Measurements from ENCODE around the gene ABCB8. TPM values are rescaled to one million over a fixed set of nuclear protein-coding genes. Genes with fewer than 3 reads are reported as not detected.

Gene ABCB8
- total and polyA plus RNA-seq, 4 donors, result 12.4 to 30.2 (median 22.5) TPM

DNA sequence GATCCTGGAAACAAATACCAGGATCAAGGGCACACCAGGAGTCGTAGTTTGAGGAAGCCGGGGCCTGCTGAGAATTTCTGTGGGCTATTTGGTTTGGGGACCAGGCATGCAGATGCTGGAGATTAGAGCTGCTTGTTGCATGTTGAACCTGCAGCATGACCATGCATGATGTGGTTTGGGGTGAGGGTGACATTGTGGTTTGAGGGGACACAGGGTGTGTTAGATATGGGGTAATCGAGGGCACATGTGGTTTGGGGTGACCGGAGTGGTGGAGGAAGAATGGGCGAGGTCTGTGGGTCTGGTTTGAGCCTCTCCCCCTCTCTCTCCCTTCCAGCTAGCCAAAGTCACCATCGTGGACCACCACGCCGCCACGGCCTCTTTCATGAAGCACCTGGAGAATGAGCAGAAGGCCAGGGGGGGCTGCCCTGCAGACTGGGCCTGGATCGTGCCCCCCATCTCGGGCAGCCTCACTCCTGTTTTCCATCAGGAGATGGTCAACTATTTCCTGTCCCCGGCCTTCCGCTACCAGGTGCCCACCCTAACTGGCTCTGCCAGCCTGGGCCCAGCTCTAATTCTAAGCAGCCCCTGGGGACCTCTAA, 27.3 kb upstream of the ABCB8 start:
- no peak for DNase-seq (ENCODE audit: low spot score)
- H3K27ac ChIP-seq (ENCODE audit: low read depth in 1 of 2, low read length in 2 of 2), result no peak overlapping the region
- no peaks in the 10 kb centered on the region for H3K9me3 ChIP-seq (ENCODE audit: control insufficient read depth in 4 of 4, low read length in 3 of 4)
- H3K4me3 ChIP-seq (ENCODE audit: low read depth in 1 of 3, low read length in 3 of 3), result no peak overlapping the region
- 89% methylated on average over 13 of the region's 13 CpGs for WGBS
- no peaks in the 10 kb centered on the region for H3K27me3 ChIP-seq (ENCODE audit: control insufficient read depth in 4 of 4, insufficient read depth in 4 of 4, low read length in 3 of 4)
- no peaks in the 10 kb centered on the region for H3K4me1 ChIP-seq (ENCODE audit: control insufficient read depth in 4 of 4, insufficient read depth in 4 of 4, low read length in 3 of 4)
- no peak overlapping the region for H3K9ac ChIP-seq (ENCODE audit: low read depth in 1 of 2, low read length in 2 of 2)
- TF ChIP-seq FOXA2 (IDR thresholded peaks at IDR 0.05) (no peak), SP1 (IDR thresholded peaks at IDR 0.05) (no peak), RXRA (IDR thresholded peaks at IDR 0.05) (no peak), JUND (IDR thresholded peaks at IDR 0.05) (no peak), HNF4G (IDR thresholded peaks at IDR 0.05) (no peak), RAD21 (IDR thresholded peaks at IDR 0.05) (no peak), HNF4A (conservative IDR thresholded peaks at IDR 0.05) (no peak), NR2F2 (IDR thresholded peaks at IDR 0.05) (no peak), FOXA1 (IDR thresholded peaks at IDR 0.05) (no peak), MAX (IDR thresholded peaks at IDR 0.05) (no peak), GABPA (IDR thresholded peaks at IDR 0.05 in 1 of 2, conservative IDR thresholded peaks at IDR 0.05 in 1 of 2) (no peak), ZBTB33 (IDR thresholded peaks at IDR 0.05) (no peak), TAF1 (conservative IDR thresholded peaks at IDR 0.05) (no peak)
- TF ChIP-seq, protein P1, sequence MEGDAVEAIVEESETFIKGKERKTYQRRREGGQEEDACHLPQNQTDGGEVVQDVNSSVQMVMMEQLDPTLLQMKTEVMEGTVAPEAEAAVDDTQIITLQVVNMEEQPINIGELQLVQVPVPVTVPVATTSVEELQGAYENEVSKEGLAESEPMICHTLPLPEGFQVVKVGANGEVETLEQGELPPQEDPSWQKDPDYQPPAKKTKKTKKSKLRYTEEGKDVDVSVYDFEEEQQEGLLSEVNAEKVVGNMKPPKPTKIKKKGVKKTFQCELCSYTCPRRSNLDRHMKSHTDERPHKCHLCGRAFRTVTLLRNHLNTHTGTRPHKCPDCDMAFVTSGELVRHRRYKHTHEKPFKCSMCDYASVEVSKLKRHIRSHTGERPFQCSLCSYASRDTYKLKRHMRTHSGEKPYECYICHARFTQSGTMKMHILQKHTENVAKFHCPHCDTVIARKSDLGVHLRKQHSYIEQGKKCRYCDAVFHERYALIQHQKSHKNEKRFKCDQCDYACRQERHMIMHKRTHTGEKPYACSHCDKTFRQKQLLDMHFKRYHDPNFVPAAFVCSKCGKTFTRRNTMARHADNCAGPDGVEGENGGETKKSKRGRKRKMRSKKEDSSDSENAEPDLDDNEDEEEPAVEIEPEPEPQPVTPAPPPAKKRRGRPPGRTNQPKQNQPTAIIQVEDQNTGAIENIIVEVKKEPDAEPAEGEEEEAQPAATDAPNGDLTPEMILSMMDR (IDR thresholded peaks at IDR 0.05; ENCODE audit: low read depth, low read length, missing input control), result no peak
- TF ChIP-seq, protein P2, sequence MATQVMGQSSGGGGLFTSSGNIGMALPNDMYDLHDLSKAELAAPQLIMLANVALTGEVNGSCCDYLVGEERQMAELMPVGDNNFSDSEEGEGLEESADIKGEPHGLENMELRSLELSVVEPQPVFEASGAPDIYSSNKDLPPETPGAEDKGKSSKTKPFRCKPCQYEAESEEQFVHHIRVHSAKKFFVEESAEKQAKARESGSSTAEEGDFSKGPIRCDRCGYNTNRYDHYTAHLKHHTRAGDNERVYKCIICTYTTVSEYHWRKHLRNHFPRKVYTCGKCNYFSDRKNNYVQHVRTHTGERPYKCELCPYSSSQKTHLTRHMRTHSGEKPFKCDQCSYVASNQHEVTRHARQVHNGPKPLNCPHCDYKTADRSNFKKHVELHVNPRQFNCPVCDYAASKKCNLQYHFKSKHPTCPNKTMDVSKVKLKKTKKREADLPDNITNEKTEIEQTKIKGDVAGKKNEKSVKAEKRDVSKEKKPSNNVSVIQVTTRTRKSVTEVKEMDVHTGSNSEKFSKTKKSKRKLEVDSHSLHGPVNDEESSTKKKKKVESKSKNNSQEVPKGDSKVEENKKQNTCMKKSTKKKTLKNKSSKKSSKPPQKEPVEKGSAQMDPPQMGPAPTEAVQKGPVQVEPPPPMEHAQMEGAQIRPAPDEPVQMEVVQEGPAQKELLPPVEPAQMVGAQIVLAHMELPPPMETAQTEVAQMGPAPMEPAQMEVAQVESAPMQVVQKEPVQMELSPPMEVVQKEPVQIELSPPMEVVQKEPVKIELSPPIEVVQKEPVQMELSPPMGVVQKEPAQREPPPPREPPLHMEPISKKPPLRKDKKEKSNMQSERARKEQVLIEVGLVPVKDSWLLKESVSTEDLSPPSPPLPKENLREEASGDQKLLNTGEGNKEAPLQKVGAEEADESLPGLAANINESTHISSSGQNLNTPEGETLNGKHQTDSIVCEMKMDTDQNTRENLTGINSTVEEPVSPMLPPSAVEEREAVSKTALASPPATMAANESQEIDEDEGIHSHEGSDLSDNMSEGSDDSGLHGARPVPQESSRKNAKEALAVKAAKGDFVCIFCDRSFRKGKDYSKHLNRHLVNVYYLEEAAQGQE (IDR thresholded peaks at IDR 0.05), result no peak
- H3K36me3 ChIP-seq (ENCODE audit: control insufficient read depth in 4 of 4, insufficient read depth in 3 of 4, low read depth in 1 of 4, low read length in 3 of 4), result no peaks in the 10 kb centered on the region

DNA sequence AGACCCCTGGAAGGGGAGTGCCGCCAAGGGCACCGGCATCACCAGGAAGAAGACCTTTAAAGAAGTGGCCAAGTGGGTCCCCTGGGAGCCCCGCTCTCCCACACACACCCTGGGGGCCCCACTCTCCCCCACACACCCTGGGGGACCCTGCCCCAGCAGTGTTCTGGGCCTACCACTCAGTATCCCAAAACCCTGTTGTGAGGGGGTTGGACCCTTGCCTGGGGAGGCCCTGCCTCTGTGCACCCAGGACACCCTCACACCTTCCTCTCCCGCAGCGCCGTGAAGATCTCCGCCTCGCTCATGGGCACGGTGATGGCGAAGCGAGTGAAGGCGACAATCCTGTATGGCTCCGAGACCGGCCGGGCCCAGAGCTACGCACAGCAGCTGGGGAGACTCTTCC, 26.7 kb upstream of the ABCB8 start:
- 97% methylated on average over 16 of the region's 16 CpGs for WGBS
- Histone ChIP-seq H3K4me3 (ENCODE audit: low read depth in 1 of 3, low read length in 3 of 3) (no peak overlapping the region), H3K9ac (ENCODE audit: low read depth in 1 of 2, low read length in 2 of 2) (no peak overlapping the region), H3K27ac (ENCODE audit: low read depth in 1 of 2, low read length in 2 of 2) (no peak overlapping the region), H3K36me3 (ENCODE audit: control insufficient read depth in 4 of 4, insufficient read depth in 3 of 4, low read depth in 1 of 4, low read length in 3 of 4) (no peaks in the 10 kb centered on the region), H3K27me3 (ENCODE audit: control insufficient read depth in 4 of 4, insufficient read depth in 4 of 4, low read length in 3 of 4) (no peaks in the 10 kb centered on the region), H3K4me1 (ENCODE audit: control insufficient read depth in 4 of 4, insufficient read depth in 4 of 4, low read length in 3 of 4) (no peaks in the 10 kb centered on the region), H3K9me3 (ENCODE audit: control insufficient read depth in 4 of 4, low read length in 3 of 4) (no peaks in the 10 kb centered on the region)
- DNase-seq (ENCODE audit: low spot score), result no peak
- TF ChIP-seq GABPA (IDR thresholded peaks at IDR 0.05 in 1 of 2, conservative IDR thresholded peaks at IDR 0.05 in 1 of 2) (no peak), RAD21 (IDR thresholded peaks at IDR 0.05) (no peak), EGR1 (IDR thresholded peaks at IDR 0.05; ENCODE audit: low read depth in 2 of 2) (no peak), FOXA2 (IDR thresholded peaks at IDR 0.05) (no peak), HNF4G (IDR thresholded peaks at IDR 0.05) (no peak), HNF4A (conservative IDR thresholded peaks at IDR 0.05) (no peak), YY1 (IDR thresholded peaks at IDR 0.05) (no peak)
- TF ChIP-seq, protein P3, sequence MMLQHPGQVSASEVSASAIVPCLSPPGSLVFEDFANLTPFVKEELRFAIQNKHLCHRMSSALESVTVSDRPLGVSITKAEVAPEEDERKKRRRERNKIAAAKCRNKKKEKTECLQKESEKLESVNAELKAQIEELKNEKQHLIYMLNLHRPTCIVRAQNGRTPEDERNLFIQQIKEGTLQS (IDR thresholded peaks at IDR 0.05), result no peak
- TF ChIP-seq, protein P1 (IDR thresholded peaks at IDR 0.05; ENCODE audit: low read depth, low read length, missing input control), result no peak
- TF ChIP-seq, protein P2 (IDR thresholded peaks at IDR 0.05), result no peak

Data from liver (tissue), 9 donors.